A549 (cell line): ENCODE data around the gene ALS2.
"Not testable (repeated sequence)": the region's sequence is repeated elsewhere in the genome, so short reads cannot be mapped to it uniquely, and the experiment has no call there.

Source experiments
- POLR2A ChIP-seq: IDR thresholded peaks from 2 replicates; pipeline ENCODE4 v1.6.1; 2012; ENCODE audit warnings: mild to moderate bottlenecking, low read length
- RFX5 ChIP-seq: fragments of 450-650 bp; IDR thresholded peaks from 2 replicates; pipeline ENCODE4 v1.7.1; 2014; ENCODE audit warnings: antibody characterized with exemption, mild to moderate bottlenecking, moderate library complexity

GRCh38 chr2:201671205-201671604 is 109.5 kb downstream of the ALS2 start:
- not testable (repeated sequence) for TF ChIP-seq POLR2A, RFX5
